Posterior cingulate gyrus (tissue), 11 donors: ENCODE data around the gene ANKRD13A.

ENCODE experiments used
- DNase-seq, 10 donors: peaks; one replicate each; pipeline versions ENCODE4 v3.0.0 to v3.0.0-alpha.2; 2020 to 2021; ENCODE audit warnings: mixed read lengths in 3 of 10
- intact Hi-C: fragments of 100-400 bp; cut with DNase I; formaldehyde crosslinking; loops from one replicate; pipeline ENCODE4 v1.15.1; 2023

The ANKRD13A gene

DNA sequence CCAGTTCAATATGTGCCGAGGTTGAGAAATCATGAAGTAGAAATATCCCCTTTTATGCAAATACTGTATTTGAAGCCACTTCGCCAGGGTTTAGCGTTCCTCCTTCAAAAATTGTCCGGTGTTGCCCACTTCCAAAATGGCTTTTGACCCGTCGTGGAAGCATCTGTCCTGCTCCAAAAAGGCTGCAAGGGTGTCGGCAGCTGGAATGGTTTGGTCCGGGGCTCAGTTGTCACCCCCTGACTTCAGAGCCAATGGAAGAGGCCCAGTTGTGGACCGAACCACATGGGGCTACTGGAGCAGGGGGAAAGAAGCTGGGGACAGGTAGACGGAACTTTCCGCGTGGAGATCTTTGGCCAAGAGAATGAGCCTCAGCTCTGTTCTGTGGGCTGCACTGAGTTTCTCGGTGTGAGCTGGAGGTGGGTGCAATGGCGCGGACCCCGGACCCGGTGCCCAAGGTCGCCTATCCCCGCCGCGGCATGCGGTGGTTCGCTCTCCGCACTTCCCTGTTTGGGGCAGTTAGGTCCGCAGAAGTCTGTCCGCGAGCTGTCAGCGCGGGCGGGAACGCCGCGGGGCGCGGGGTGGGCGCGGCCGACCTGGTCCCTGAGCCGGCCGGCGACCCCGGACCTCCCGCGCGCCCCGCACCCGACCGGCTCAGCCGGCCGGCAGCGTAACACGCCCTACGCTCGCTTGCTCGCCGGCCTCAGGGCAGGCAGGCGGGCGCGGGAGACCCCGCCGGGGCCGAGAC lies at the start of gene ANKRD13A:
Gene ANKRD13A, plus strand, starts transcription at position 527 of the 745 bp plus-strand sequence. CDS start 259 bp downstream, outside the sequence.
- peak; percentile 81 to 98 (median 89) for DNase-seq
- intact Hi-C loops = loop anchor here (5.0 kb wide), 1 partner anchor 97 kb away; the partner anchor contains the start of gene TCHP

DNA sequence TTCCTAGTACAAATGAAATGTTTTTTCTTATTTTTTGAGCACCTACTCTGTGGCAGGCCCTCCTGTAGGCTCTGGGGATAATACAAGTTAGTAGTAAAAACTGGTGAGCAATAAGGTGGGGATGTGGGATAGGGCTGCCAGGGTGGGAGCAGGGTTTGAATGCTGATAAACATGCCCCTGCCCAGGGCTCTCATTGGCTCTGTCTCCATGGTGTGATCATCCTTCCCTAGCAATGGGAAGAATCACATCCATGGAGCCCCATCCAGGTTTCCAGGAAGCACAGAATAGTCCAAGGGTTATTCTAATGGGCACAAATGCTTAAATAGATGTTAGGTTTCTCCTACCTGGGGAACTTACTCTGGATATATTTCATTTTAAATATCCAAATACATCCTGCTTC lies 48.6 kb upstream of the ANKRD13A start:
- intact Hi-C loops = no loop called here

DNA sequence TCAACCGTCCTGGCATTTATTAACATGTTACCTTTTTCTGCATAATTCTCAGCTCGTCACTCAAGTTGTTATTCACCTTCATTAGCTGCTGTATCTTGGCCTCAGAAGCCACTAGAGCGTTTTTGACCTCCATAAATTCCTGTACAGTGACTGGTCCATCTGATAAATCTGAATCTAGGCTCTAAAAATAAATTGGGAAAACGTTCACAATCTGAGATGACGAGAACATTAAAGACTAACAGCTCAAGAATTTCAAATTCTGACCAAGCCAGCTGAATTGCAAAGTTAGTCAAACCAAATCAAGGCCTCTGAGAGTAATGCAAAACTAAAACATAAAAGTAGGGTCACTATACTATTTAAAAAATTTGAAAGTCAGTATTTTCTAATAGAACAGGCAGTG lies 48.1 kb upstream of the ANKRD13A start:
- DNase-seq = no peak
- intact Hi-C loops = no loop called here

More for the DNA sequence above, 48.6 kb upstream of the ANKRD13A start:
- no peak for DNase-seq

DNA sequence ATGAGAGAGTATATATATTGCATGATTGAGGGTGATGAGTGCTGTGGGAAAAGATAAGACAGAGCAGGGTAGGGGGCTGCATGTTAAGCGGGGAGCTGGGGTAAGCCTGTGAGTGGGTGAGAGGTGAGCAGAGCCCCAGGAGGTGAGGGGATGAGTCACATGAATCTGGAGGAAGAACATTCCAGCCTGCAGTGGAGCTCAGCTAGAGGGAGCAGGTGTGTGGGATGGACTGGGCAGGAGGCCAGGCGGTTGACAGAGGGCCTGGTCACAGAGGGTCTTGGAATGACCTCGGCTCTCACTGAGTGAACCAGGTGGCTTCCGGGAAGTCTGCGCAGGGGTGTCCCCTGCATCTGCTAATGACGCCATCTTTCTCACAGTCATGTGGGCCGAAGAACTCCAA lies 47.5 kb upstream of the ANKRD13A start:
- intact Hi-C loops = no loop called here
- peak in 4 of 10 donors; percentile 35 to 88 (median 80) for DNase-seq

DNA sequence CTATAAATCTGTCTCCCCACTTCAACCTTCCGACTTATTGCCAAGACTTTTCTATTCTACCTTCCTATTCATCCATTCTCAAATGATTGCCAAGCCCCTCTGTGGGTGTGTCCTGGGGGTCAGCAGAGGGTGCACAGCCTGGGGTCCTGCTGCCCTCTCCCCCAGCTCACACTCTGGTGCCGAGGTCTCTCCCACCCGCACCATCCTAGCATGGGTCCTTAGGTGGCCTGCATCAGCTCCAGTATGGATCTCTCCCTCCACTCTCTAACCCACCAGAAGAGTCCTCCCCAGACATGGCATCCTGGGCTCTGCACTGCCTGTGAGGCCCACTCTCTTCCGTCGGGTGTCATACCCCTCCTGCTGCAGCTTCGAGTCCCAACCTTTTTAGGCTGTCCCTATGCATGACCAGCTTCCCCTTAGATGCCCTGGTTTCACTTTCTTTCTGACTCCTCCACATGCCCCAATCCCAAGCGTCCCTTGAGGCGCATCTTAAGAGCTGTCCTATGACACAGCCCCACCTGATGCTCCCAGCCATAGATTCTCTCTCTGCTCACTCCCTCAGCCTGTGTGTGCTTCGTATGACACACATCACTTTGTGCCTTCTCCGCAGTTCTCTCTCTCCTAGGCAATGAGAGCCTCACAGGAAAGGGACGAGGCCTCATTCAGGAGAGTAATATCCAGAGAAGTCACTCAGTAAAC lies 46.9 kb upstream of the ANKRD13A start:
- intact Hi-C loops = no loop called here
- peak in 1 of 10 donors; percentile 31 for DNase-seq

DNA sequence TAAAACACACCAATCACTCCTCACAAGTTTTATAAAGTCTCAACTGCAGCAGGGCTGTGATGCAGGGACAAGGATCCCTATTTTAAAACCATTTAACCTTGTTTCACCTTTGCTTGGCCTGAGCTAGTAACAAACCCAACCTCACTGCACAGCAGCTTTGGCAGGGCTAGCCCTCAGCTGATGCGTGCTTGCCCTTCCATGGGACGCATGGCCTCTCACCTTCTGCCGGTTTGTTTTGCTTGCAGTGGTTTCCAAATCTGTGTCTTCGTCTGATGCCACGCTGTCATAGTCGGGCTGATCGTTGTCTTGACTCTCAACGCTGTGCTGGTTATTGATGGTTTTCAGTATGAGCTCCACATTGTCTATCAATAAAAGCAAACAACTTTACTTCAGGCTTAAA lies 46.4 kb upstream of the ANKRD13A start:
- intact Hi-C loops = no loop called here
- DNase-seq = peak in 1 of 10 donors; percentile 76

DNA sequence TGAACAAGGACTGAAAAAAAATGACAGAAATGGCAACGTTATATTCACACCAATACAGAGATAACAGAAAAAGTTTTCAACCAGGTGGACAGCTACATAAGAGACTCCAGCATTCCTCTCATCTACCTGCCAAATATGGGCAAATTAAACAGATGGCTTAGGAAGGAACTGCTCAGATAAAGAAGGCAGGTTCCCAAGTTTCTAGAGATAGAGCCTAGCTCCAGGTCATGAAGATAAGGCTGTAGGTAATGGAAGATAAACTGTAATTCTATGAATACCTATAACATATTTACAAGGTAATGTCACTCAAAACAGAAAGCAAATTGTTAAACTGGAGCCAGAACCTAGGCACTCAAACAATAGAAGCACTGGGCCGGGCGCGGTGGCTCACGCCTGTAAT lies 45.6 kb upstream of the ANKRD13A start:
- intact Hi-C loops = no loop called here
- no peak for DNase-seq

DNA sequence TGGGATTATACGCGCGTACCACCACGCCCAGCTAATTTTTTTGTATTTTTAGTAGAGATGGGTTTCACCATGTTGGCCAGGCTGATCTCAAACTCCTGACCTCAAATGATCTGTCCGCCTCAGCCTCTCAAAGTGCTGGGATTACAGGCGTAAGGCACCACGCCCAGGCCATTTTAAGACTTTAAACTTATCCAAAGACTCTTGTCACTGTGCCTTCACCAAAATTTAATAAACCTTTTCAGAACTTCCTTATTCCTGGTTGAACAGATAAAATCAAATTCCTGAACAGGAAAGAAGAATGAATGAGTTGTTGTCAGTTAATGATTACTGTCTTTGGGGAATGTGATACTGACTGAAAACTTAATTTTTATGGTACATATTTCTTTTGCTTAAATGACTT lies 40.9 kb upstream of the ANKRD13A start:
- intact Hi-C loops = no loop called here
- no peak for DNase-seq

DNA sequence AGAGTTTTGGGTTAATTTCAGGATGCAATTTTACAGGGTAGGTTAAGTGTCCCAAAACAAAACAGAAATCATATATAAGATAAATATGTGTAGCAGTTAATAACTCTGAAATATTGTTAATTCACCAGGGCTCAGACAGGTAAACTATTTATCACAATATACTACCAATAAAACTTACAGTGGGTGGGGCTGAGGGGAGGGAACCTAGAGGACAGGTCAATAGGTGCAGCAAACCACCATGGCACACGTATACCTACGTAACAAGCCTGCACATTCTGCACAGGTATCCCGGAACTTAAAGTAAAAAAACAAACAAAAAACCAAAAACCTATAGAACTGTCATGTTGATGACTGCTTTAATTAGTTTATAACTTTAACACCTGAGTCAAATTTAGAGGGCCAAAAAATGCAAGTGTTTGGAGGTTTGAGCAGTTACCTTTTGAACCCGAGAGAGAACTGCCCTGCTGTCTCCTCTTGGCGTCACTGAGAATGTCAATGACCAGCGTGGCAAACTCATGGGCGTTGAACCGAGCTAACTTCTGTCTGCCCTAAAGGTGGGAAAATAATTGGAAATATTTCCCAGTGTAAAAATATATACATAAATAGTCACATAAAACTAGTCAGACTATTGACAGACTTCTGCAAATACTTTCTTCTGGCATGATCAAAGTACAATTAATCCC lies 39.7 kb upstream of the ANKRD13A start:
- intact Hi-C loops = no loop called here
- DNase-seq = no peak

DNA sequence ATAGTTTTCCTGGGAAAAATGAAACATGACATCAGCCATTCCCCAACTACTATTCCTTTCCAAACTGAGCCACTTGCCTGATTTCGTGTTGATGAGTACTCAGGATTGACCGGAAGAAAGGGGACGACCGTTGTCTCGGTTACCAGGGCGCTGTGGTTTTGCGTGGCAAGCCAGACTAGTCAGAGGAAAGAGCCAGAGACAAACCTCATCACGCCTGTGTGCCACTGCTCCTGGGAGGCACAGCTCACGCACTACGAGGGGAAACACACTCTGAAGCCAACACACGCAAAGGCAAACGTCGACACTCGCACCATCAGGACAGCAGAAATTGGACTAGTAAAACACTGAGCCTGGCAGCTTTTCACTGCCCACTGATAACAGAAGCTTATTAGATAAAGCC lies 38.0 kb upstream of the ANKRD13A start:
- intact Hi-C loops = no loop called here
- no peak for DNase-seq

DNA sequence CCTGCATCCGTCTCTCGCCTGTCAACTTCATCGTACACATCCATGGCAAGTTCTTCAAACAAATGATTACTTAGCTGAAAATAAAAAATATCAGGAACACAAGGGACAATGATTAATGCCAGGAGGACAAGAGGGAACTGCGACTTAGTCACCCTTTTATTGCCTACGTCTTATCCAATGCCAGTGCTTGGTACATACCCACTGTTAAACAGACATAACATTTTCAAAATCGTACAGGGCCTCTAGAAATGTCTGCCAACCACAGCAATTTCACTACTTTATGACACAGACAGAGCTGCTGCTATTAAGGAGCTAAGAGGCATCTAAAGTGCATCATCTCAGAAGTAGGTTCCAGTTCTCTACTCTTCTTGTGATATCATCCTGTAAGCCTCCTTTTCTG lies 37.6 kb upstream of the ANKRD13A start:
- DNase-seq = no peak

DNA sequence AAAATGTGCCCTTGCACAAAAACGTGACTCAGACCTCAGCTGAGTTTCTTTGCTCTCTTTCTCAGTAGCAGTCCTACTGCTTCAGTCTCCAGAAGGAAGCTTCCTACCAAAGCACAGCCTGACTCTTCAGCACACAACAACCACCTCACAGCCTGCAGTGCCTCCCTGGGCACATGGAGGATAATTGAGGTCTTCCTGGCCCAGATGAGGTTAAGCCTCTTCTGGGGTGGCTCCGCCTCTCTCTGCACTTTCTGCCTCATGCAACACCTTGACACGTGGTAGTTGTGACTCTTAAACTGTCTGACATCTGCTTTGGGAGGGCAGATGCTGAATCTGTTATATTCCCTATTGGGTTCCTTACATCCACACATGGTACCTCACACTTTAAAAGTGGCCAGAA lies 36.8 kb upstream of the ANKRD13A start:
- intact Hi-C loops = no loop called here

More for the DNA sequence above, 37.6 kb upstream of the ANKRD13A start:
- intact Hi-C loops = no loop called here

DNA sequence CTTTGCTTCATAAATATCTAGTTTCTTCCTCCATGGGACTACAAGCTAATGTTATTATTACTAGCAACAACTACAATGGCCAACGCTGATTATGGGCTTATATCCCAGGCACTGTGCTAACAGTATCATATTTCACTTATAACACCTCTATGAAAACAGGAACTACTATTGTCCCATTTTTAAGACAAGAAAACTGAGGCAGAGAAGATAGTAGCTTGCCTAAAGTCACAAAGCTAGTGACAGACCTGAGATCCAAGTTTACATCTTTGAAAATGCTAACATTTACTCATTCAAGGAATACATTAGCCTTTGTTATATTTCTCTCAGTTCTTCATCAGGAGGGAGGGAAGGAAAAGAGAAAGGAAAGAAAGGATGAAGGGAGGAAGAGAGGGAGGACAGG lies 35.9 kb upstream of the ANKRD13A start:
- DNase-seq = no peak
- intact Hi-C loops = no loop called here

More for the DNA sequence above, 36.8 kb upstream of the ANKRD13A start:
- DNase-seq = peak in 1 of 10 donors; percentile 47

DNA sequence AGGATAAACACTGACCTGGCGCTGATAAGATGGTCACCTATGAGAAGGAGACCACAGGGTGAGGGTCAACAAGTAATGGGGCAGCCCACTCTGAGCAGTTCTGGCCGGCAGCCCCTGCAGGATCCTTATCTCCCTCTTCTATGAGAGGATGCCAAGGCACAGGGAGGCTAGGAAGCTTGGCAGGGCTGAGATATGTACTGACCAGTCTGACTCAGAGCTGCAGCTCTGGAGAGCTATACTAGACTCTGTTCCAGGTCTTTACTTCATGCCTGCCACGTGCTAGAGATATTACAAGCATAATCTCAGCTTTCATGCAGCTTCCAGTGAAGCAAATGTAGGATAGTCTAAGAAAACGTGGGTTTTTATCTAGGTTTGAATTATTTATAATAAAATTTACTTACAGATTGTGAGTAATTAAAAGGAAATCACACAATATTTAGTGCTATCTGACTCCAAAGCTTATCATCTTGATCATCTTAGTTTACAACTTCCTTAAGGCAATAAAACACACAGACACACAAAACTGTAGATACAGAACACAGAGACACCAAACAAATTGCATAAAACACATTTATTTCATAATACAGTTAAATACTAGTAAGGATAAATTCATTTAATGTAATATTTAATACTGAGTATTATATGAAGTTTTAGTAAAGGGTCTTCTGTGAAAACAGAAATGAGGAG lies 35.3 kb upstream of the ANKRD13A start:
- DNase-seq = no peak
- intact Hi-C loops = no loop called here

DNA sequence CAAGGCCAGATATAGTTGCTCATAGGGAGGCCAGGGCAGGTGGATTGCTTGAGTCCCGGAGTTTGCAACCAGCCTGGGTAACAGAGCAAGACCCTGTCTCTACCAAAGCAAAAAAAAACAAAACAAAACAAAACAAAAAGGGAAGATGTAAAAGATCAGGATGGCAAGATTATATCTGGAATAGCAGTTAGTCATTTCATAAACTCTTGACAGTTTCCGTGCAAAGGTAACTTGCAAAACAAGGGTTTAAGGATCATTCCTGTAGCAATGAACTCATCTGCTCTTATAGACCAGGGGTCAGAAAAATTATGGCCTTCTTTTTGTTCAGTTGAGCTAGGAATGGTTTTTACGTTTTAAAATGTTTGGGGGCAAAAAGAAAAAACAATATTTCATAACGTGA lies 32.7 kb upstream of the ANKRD13A start:
- intact Hi-C loops = no loop called here
- DNase-seq = no peak

DNA sequence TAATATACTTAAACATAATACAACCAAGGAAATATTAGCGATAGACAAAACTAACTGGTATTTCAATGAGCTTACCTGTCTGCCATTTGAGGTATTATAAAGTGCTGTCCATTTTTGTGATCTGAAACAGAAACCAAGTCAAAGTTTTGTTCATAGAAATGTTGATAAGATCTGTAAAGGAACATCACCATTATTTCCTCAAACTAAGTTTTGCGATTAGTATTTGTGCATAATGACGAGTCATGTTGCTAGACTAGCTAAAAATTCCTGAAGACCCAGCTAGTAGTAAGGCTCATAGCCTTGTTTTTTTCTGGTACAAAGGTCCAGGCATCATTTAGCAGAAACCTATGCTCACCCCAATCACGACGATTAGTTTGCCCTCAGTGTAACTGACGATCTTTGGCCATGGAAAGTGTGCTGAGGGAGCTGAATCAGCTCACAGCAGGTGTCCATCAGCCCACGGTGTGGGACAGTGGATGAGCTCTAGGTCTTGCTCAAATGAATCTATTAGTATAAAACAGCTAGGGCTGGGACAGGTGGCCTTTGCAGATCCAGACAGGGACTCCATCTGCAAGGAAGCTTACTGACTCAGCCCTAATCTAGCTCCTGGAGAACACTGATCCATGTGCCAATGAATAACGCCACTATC lies 31.7 kb upstream of the ANKRD13A start:
- intact Hi-C loops = no loop called here
- DNase-seq = no peak

DNA sequence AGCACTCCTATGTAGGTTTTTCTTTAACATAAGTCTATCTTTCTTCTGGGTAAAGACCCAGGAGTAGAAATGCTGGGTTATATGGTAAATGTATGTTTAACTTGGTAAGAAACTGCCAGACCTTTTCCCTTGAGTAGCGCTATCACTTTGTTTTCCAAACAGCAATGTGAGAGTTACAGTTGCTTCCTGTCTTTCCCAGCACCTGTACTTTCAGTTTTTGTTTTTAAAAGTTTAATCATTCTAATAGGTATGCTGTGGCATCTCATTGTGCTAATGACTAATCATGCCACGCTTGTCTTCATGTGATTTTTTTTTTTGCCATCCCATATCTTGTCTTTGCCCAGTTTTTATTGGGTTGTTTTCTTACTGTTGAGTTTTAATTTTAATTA lies 31.2 kb upstream of the ANKRD13A start:
- intact Hi-C loops = no loop called here
- DNase-seq = no peak

DNA sequence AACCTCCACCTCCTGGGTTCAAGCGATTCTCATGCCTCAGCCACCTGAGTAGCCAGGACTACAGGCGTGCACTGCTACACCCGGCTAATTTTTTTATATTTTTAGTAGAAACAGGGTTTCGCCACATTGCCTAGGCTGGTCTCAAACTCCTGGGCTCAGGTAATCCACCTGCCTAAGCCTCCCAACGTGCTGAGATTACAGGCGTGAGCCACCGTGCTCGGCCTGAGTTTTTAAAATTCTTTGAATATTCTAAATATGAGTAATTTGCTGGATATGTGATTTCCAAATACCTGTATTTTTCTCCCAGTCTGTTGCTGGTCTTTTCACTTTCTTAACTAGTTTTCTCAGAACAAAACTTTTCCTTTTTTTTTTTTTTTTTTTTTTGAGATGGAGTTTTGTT lies 30.4 kb upstream of the ANKRD13A start:
- no peak for DNase-seq

DNA sequence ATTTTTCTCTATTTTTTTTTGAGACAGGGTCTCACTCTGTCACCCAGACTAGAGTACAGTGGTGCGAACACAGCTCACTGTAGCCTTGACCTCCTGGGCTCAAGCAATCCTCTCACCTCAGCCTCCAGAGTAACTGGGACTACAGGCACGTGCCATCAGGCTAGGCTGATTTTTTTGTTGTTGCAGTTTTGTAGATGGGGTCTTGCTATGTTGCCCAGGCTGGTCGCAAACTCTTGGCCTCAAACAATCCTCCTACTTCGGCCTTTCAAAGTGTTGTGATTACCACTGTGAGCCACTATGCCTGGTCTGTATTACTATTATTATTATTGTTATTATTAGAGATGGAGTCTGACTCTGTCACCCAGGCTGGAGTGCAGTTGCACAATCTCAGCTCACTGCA lies 26.4 kb upstream of the ANKRD13A start:
- intact Hi-C loops = no loop called here
- DNase-seq = no peak

More for the DNA sequence above, 30.4 kb upstream of the ANKRD13A start:
- intact Hi-C loops = no loop called here

DNA sequence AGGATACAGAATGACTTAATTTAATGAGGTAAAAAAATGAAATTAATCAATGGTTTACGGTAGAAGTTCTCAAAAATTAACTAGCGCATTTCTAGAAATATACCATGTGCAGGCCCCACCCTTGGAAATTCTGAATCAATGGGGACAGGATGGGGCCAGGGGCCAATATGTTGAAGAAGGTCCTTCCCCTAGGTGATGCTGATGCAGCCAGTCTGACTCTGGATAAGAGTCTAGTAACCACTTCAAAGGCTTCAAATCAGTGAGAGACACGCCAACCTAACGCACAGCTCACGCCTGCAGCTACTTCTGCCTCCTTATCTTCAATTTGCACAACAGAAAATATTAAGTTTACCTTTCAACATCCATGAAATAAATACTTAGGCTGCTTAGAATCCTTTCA lies 17.9 kb upstream of the ANKRD13A start:
- intact Hi-C loops = no loop called here
- no peak for DNase-seq
